VCaP (cell line): ENCODE measurements around the gene RASGEF1C.

Experiments
- H3K27ac ChIP-seq: fragments of 450-650 bp; 2 replicates; pipeline ENCODE4 v1.5.1; 2017
- CTCF ChIP-seq: fragments of 450-650 bp; conservative IDR thresholded peaks from 2 replicates; pipeline ENCODE4 v1.5.1; 2017; ENCODE audit warnings: mild to moderate bottlenecking, moderate library complexity

Gene RASGEF1C

GRCh38 chr5:180126716-180127681, 82.0 kb downstream of the RASGEF1C start:
- H3K27ac ChIP-seq = peak overlapping the region; percentile 49; the same call in 1 of the 2 replicates
- TF ChIP-seq CTCF = peak; percentile 100

GRCh38 chr5:180126156-180126555, 82.9 kb downstream of the RASGEF1C start:
- peak overlapping the region; percentile 49; the same call in 1 of the 2 replicates for H3K27ac ChIP-seq

GRCh38 chr5:180124662-180125061, 84.3 kb downstream of the RASGEF1C start:
- peak overlapping the region; percentile 65 for H3K27ac ChIP-seq

- no peak for TF ChIP-seq CTCF
- no peak overlapping the region for H3K27ac ChIP-seq
Measured at GRCh38 chr5:180122875-180123274, 86.1 kb downstream of the RASGEF1C start.

GRCh38 chr5:180121826-180122413, 87.1 kb downstream of the RASGEF1C start:
- H3K27ac ChIP-seq = no peak overlapping the region
- TF ChIP-seq CTCF = no peak

- no peak overlapping the region for H3K27ac ChIP-seq
- TF ChIP-seq CTCF = no peak
Measured at GRCh38 chr5:180120237-180121101, 88.5 kb downstream of the RASGEF1C start.

- TF ChIP-seq CTCF = no peak
- no peak overlapping the region for H3K27ac ChIP-seq
Measured at GRCh38 chr5:180119903-180120236, 89.1 kb downstream of the RASGEF1C start.
